ENCODE measurements around the gene TRA2B.

DNA sequence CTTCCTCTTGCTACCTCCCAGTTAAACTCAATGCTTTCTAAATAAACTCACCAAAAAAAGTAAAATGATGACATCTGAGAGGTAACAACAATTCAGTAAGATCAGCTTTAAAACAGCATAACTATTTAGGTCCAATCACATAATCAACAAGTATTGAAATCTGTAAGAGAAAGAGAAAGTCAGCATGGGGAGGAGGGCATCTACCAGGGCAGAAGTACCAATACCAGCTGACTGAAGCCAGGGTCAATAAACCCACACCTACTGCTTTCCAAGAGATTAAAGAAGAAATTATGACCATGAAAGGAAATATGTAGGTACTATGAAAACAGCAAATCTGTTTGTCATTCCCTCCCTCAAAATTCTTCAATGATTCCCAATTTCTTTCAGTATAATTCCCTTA is 70.8 kb downstream of the TRA2B start:
- TF ChIP-seq, protein P1, sequence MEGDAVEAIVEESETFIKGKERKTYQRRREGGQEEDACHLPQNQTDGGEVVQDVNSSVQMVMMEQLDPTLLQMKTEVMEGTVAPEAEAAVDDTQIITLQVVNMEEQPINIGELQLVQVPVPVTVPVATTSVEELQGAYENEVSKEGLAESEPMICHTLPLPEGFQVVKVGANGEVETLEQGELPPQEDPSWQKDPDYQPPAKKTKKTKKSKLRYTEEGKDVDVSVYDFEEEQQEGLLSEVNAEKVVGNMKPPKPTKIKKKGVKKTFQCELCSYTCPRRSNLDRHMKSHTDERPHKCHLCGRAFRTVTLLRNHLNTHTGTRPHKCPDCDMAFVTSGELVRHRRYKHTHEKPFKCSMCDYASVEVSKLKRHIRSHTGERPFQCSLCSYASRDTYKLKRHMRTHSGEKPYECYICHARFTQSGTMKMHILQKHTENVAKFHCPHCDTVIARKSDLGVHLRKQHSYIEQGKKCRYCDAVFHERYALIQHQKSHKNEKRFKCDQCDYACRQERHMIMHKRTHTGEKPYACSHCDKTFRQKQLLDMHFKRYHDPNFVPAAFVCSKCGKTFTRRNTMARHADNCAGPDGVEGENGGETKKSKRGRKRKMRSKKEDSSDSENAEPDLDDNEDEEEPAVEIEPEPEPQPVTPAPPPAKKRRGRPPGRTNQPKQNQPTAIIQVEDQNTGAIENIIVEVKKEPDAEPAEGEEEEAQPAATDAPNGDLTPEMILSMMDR (IDR thresholded peaks at IDR 0.05): no peak
- no peak for TF ChIP-seq POLR2A (IDR thresholded peaks at IDR 0.05)
